Skin of body (tissue), 2 donors: ENCODE results near the gene VDR. TPM values are rescaled to one million over a fixed set of nuclear protein-coding genes. Genes with fewer than 3 reads are reported as not detected.
A peak's percentile ranks its signal among the peaks of the same experiment; 100 is the strongest.

Experiments
- DNase-seq: peaks from one replicate; lab custom pipeline; 2025; lab: John Stamatoyannopoulos, UW
- total RNA-seq: library from RNA; depleted of rRNA; stranded (reverse); fragments of >200 nt; gene quantifications from one replicate; pipeline ENCODE4 v1.2.3, GENCODE V29; 2014

VDR gene
- total RNA-seq, result 12.2 TPM

DNA sequence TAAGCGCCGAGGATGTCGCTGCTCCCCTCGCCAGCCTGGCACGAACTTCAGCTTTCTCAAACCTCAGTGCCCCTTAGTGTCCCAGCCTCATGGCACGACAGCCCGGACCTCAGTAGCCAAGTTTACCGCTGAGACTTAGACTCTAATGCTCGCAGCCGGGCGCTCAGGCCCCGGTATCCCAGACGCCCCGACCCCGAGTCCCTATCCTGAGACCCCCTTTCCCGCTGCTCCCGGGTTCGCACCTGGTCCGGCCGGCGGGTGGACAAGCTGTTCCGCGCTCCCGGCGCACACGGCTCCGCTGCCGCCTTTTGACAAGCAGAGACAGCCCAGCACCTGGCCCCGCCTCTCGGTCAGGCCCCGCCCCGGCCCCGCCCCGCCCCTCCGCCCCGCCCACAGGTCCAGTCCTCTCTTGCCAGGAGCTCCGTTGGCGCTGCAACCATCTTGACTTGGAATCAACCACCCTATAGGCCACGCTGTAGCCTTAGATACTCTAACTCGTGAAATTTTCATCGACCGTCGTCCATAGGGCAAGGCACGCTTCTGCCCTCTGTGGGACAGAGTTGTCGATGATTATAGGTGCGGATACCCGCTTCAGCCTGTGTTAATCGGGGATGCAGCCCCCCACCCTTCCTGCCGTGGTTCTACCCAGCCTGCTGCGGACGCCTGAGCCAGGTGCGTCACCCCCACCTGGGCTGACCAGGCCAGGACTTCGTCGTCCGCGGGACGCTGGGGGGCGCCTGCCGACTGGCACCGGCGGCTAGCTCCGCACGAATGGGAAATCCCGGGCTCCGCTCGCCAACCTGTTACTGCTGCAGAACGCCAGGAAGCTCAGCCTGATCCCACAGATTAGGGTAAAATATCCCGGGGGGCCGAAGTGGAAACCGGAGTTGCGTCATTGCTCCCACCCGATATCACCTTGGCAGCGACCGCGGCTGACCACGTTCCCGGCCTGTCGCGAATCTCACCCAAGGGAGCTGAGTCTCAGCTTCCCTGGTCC is at the start of gene VDR:
TSS of gene VDR (minus strand) at position 282 of the 997 bp plus-strand sequence. CDS start 25,881 bp downstream, outside the sequence.
- no peak for DNase-seq

DNA sequence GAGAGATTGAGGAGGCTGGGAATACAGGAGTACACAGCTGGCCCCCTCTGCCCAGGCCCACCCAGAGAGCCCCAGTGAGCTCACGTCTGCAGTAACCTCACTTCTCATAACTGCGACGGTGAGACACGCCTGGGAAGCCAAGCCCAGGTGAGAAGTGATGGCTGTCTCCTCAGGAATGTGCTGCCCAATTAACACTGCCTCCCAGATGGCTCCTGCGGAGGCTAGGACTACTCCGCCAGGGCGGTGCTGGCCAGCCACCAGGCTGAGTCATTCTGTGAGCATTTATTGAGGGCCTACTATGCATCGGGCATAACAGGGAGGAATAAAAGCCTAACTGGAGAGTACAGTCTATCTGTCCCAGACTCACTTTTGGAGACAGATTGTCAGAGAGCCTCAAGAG is 49.3 kb upstream of the VDR start:
- no peak for DNase-seq

DNA sequence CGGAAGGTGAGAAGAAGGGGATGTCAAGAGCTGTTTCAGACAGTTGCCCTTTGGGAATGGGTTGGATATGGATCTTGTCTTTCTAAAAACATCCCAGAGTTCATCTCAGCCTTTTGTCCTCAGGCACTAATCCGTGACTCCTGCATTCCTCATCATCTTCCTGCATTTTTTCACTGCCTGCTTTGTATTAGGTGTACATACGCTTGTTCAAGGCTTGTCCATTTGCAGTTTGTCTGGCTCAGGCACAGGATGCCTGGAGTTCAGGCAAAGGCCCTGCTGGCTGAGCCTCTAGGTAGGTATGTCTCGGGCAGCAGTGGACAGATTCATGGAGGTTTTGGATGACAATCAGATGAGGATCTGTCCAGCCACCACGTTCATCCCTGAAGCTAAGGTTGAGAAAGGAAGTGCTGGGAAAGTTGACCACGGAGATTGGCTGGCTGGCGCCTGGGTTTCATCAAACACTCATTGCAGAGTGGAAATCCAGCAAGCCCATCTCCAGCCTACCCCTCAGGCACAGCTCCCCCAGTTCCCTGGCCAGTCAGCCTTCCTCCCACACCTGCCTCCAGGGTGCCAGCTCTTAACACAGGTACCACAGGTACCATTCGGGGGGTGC is 46.2 kb upstream of the VDR start:
- no peak for DNase-seq

DNA sequence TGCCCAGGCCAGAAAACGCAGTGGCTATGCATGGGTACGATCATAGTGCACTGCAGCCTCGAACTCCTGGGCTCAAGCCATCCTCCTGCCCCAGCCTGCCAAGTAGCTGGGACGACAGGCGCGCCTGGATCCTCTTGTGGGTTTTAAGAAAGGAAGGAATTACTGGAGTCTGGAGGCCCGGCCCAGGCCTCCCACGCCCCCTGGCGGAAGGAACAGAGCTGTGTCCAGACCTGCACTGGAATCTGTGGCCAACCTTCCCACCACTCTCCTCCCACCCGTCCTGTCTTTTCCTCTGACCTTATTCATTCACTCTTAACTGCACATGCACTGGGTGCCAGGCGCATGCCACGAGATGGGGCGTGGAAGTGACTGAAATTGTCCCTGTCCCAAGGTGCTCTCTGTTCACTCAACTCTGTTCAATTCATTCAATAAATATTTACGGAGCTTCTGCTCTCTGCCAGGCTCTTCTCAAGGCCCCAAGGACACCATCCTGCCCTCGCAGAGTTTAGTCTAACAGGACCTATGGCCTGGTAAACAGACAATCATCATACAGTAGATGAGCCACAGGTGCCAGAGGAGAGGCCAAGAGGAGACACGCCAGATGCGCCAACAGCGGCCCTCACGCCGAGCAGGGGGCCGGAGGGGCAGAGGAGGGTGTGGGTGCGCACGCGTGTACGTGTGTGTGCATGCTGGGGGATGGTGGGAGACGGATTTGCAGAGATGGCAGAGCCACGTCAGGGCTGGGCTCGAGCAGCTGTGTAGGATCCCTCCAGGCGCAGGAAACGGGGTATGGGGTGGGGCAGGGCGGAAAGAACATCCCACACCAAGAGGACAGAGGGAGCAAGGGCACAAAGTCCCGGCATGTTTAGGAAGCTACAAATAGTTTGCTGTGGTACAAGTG is 44.9 kb upstream of the VDR start:
- peak; percentile 26 for DNase-seq

DNA sequence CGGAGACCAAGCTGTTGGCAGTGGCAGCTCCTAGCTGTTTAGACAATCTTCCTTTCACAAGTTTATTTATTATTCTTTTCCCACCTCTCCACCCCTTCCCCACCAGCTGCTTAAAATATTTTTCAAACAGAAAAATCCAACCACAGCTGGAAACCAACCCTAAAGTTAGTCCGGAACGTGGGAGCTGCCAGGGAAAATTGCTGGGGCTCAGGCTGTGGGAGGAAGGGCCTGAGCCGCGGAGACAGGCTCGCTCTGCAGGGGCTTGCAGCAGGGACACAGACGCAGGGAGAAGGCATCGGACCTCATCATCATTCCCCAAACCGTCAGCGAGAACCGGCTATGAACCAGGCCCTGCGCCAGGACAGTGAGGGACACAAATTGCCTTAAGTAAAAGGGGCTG is 42.5 kb upstream of the VDR start:
- DNase-seq, result no peak

DNA sequence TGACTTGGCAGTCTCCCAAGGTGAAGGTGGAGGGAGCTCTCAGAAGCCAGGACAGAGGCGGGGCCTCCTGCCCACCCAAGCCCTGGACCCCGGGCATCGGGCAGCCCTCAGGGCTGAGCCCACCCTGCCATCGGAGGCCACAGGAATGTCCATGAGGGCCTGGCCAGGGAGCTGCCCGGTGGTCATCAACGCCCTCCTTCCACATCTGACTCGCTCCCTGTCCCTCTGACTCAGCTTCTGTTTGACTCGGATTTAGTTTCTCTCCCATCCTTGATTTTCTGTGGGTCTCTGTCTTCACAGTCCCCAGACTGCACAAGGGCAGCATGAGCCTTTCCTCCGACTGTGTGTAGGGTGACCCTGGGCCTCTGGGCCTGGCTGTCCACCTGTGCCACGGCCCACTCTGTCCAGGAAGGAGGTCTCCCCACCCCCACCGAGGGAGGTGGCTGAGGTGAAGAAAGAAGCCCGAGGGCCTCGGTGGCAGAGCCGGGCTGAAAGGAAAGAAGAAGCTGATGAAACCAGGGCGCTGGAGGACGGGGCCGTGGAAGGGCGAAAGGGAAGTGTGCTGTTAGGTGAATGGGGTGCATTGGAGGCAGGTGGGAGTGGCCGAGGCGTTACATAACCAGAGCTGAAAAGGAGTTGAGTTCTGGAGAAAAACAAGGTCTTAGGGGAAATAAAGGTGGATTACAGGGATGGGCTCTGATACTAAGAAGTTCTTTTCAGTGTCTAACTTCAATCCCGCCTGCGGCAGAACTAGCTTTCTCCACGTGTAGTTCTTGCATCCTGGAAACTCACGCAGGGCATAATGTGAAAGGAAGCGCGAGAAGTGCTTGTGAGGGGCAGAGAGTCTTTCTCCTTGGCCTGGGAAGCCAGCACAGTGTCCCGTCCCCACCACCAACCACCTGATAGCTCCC is 41.9 kb upstream of the VDR start:
- no peak for DNase-seq

DNA sequence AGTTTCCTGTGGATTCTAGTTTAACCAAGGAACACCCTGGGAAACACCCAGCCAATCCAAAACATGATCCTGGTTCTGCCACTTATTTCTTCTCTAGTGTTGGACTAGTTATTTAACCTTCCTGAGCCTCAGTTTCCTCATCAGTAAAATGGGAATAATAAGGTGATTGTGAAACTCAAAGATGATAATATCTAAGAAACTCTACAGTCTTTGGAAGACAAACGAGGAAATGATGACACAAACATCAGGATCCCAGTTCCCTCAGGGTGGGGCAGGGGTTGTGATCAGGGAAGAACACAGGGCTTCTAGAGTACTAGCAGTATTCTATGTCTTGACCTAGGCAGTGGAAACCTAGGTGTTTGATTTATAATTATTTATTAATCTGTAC is 40.5 kb upstream of the VDR start:
- DNase-seq, result no peak

DNA sequence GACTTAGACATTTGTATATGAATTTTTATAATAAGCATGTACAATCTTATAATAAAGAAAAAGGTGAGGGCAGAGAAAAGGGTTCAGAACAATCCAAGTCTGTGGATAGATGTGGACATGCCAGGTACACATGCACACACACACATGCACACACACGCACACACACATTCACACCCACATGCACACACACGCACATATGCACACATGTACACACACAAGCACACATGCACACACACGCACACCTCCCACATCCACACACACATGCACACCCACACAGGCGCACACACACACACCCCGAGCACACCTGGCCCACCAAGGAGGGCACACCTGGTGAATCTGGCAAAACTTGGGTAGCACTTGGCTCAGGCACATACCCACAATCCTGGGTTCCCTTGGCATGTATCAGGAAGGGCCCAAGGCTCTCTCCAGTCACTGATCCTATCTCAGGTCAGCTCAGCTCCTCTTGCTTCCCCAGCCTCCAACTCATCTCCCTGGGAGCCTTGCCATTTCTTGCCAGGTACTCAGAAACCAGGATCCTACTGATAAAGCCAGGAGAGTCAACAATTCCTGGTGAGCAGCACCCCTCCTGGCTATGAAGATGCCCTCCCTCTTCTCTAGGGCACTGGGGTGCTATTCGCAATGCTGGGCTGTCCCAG is 40.0 kb upstream of the VDR start:
- DNase-seq, result no peak

DNA sequence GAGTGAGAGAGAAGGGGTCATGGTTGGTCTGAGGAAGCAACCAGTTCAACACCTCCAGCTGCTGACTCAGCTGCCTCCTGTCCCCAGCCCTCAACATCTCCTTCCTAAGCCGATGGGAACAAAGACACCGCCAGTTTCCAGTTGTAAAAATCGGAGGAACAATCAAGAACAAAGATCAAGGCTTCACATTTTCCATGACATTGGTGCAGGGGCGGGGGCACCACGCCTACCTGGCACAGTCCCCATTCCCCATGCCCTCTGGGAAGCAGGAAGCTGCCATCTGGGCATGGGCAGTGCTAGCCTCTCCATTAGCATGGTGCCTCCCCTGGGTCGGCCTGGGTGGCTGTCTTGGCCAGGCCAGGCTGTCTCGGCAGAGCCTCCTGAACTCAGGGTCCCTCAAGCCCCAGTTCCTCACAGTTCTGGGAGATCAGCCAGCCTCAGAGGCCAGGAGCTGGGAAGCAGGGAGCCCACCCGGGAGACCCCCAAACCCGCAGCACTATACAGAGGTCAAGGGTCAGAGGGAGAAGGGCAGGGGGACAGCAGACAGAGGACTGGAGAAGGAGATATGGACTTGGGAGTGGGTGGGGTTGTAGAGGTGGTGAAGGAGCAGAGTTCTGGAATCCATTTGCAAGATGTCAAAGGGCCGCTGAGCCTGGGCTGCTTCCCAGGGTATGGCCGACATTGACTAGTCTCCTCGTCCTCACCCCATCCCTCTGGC is 39.0 kb upstream of the VDR start:
- no peak for DNase-seq

DNA sequence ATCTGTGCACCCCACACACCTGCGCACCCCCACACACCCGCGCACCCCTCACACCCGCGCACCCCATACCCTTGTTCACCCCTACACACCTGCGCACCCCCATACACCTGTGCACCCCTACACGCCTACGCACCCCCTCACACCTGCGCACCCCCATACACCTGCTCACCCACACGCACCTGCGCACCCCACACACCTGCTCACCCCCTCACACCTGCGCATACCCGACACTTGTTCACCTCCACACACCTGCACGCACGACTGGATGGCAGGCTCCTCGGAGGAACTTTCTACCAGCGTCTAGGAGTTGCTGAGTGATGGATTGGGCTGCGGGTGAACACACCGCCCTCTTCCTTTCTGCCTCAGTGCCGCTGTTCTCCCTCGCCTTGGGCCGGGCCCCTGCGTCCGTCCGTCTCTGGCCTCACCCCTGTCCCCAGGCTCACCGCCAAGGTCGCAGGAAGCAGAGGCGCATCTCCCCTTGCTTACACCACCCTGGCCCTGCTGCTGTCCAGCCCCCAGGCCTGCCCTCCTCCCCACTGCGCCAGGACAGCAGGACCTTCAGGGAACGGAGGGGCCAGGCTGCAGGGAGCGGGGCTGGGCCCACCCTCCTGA is 37.9 kb upstream of the VDR start:
- no peak for DNase-seq

DNA sequence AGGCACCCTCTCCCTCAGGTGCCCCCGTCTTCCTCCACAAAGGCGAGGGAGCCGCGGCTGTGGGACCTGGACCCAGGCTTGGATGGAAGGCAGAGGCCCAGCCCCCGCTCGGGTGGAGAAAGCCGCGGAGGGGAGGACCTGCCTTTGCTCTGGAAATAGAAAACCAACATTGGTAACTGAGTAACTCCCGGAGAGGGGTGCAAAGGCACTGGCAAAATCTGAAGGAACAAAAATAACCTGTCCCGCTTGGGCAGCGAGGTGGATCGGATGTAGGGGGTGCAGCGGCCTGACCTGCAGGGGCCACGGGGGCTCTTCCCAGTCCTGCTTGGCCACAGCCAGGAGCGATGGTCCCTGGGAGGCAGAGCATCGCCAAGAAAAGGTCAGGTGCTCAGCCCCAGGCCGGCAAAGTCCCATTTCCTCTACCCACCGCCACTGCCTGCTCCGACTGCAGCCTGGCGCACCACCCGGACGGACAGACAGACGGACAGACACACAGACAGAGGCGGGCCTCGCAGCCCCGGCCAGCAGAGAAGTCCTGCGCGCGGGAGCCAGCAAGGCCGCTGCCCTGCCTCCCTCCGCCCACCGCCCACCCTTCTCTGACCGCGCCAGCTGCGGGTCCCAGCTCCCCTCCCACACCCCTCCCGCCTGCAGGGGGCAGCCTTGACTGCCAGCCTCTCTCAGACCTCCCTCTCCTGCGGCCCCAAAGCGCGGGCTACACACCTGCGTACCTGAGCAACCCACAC is 37.2 kb upstream of the VDR start:
- DNase-seq, result no peak

DNA sequence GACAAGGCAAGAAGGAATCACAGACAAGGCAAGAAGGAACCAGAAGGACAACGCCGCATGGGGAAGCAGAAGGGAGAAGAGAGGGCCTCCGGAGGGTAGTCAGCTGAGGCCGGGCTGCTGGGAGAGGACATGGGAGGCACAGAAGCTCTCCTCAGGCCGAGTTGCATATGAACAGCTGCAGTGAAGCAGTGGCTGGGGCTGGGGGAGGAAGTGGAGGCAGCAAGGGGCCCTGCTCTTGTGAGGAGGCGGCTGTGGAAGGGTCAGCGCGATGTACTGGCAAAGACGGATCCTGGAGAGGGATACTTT is 36.6 kb upstream of the VDR start:
- DNase-seq, result no peak

DNA sequence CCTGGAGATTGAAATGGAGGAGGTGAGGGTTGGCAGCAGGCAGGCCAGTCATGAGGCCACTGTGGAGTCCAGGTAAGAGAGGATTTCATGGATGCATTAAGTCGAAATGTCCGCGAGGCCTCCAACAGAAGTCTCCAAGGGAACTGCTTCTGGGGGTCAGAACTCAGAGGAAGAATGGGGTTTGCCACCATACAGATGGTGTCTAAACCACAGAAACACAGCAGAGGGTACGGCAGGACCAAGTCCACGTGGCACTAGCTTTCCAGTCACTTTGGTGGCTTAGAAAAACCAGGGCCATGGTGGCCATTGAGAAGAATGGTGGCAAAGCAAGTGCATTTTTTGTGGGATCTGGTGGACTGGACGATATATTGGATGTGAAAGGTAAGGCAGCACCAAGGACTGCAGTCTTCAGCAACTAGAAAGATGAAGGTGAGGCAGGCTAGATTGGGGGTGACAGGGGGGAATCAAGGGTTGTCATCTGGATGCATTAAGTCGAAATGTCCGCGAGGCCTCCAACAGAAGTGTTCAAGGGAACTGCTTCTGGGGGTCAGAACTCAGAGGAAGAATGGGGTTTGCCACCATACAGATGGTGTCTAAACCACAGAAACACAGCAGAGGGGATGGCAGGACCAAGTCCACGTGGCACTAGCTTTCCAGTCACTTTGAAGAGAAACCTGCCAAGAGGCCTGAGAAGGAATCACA is 36.1 kb upstream of the VDR start:
- no peak for DNase-seq

DNA sequence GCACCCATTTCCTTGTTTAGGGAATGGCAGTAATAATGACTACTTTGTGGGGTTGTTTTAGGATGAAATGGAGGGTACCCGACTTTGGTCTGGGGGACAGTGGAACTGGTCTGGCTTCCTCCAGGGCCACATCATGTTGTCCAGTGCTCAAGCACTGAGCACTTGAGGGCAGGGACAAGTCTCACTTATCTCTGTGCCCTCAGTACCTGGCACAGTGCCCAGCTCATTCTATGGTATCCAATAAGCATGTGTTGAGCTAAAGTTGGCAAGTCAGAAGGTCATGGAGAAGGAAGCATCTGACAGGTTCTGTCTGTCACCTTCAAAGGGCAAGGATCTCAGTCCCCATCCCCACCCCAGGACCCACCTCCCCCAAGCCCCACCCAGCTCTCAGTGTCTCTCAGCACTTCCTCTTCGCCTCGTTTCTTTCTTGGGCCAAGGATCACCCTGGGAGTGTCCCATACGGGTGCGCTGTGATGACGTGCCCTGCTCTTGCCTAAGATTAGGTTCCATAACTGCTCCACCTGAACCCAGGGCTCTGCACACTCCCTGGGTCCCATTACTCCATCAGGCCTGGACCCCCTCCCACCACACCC is 34.3 kb upstream of the VDR start:
- DNase-seq, result no peak

DNA sequence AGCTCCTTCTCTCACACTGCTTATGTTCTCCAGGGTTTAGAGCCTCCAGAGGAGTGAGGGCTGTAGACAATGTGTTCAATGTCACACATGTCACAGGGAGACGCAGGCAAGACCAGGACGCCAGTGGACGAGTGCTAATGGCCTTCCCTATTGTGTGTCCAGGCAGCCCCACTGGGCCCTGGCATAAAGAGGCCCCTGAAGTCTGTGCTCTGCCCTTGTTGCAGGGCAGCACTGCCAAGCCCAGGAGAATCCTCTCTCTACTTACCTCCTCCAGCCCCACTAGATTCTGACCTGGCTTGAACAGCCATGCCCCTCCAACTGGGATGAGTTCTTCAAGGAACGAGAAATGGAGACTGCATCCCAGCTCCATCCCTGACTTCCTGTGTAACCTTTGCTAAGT is 33.8 kb upstream of the VDR start:
- no peak for DNase-seq

DNA sequence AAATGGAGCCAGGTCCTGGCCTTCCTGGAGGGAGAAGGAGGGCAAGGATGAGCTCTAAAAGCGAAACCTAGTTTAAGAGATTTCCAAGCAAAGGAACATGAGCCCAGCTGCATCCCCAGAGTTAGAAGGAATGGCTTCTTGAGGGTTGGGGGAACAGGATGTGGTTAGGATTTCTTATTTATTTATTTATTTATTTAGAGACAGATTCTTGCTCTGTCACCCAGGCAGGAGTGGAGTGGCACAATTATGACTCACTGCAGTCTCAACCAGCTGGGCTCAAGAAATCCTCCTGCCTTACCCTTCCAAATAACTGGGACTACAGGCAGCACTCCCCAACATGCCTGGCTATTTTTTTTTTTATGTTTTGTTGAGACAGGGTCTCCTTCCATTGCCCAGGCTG is 33.3 kb upstream of the VDR start:
- no peak for DNase-seq

DNA sequence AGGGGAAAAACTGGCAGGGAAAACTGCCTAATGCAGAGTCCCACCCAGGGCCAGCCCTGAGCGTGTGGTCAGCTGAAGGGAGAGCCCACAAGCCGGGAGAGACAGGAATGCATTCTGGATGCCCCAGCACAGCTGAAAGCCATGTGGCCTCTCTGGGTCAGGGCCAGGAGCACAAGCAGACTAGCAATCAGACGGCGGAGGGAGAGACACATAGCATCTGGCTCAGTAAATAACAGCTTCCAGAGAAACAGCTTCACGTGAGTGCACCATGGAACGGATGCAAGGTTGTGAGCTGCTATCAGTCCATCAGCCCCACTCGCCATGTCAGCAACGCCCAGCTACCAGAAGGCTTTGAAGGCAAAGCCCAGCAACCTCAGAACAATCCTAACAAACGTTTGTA is 30.4 kb upstream of the VDR start:
- peak; percentile 70 for DNase-seq

DNA sequence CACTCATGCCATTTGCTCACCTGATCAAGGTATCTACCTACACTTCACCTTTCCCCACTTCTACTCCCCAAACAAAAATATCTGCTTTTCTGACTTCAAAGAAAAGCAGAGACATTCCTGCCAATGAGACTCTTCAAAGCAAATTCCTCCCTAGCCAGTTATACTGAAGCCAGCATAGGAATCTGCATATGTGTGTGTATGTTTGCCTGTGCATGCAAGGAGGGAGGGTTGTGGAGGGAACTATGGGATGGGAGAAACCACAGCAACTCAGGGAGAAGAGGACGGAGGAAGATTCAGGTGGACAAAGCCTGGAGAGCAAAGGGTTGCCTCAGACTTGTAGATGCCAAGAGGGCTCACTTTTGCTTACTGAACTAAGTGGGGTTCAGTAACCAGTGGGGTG is 26.4 kb upstream of the VDR start:
- DNase-seq, result no peak
